ENCODE data around the gene SEMA4F.
A peak's percentile ranks its signal among the peaks of the same experiment; 100 is the strongest.

SEMA4F gene

GRCh38 chr2:74668087-74668486 lies 14.0 kb downstream of the SEMA4F start:
- no peak for DNase-seq

- no peak for DNase-seq
Measured at GRCh38 chr2:74670263-74670662, 16.2 kb downstream of the SEMA4F start.

GRCh38 chr2:74671479-74671878 lies 17.4 kb downstream of the SEMA4F start:
- no peak for DNase-seq

GRCh38 chr2:74673826-74674528 lies 19.9 kb downstream of the SEMA4F start:
- no peak for DNase-seq

- DNase-seq, result no peak
Measured at GRCh38 chr2:74675090-74675489, 21.0 kb downstream of the SEMA4F start.

GRCh38 chr2:74676331-74676730 lies 22.3 kb downstream of the SEMA4F start:
- no peak for DNase-seq

GRCh38 chr2:74679615-74680014 lies 25.6 kb downstream of the SEMA4F start:
- DNase-seq, result no peak

GRCh38 chr2:74682501-74682900 lies 28.5 kb downstream of the SEMA4F start:
- no peak for DNase-seq

GRCh38 chr2:74685408-74685807 lies 31.4 kb downstream of the SEMA4F start:
- DNase-seq, result no peak

- no peak for DNase-seq
Measured at GRCh38 chr2:74688881-74689280, 34.8 kb downstream of the SEMA4F start.

GRCh38 chr2:74689671-74690070 lies 35.6 kb downstream of the SEMA4F start:
- DNase-seq, result no peak

GRCh38 chr2:74690571-74690970 lies 36.5 kb downstream of the SEMA4F start:
- peak in 7 of 51 donors; percentile 2 to 19 (median 8) for DNase-seq

- DNase-seq, result no peak
Measured at GRCh38 chr2:74691929-74692328, 37.9 kb downstream of the SEMA4F start.

- DNase-seq, result no peak
Measured at GRCh38 chr2:74693213-74693612, 39.2 kb downstream of the SEMA4F start.

GRCh38 chr2:74693668-74694067 lies 39.6 kb downstream of the SEMA4F start:
- DNase-seq, result no peak

- DNase-seq, result no peak
Measured at GRCh38 chr2:74694281-74694680, 40.2 kb downstream of the SEMA4F start.

GRCh38 chr2:74695663-74696062 lies 41.6 kb downstream of the SEMA4F start:
- no peak for DNase-seq

- DNase-seq, result no peak
Measured at GRCh38 chr2:74696829-74697228, 42.8 kb downstream of the SEMA4F start.

- DNase-seq, result no peak
Measured at GRCh38 chr2:74700643-74701372, 46.8 kb downstream of the SEMA4F start.

- DNase-seq, result no peak
Measured at GRCh38 chr2:74702001-74702715, 48.1 kb downstream of the SEMA4F start.

GRCh38 chr2:74703373-74703772 lies 49.3 kb downstream of the SEMA4F start:
- DNase-seq, result no peak

- no peak for DNase-seq
Measured at GRCh38 chr2:74704216-74704615, 50.2 kb downstream of the SEMA4F start.

- DNase-seq, result no peak
Measured at GRCh38 chr2:74706741-74707140, 52.7 kb downstream of the SEMA4F start.

Data from hypothalamus (tissue), 51 donors.